HepG2 (cell line): ENCODE data around the gene SLC50A1. TPM values are rescaled to one million over a fixed set of nuclear protein-coding genes. Genes with fewer than 3 reads are reported as not detected.
A peak's percentile ranks its signal among the peaks of the same experiment; 100 is the strongest.

Source experiments
- ATAC-seq: fragments of 200-7000 bp; cut with Tn5 transposase; 3 replicates; pipeline ENCODE4 v1.9.1; 2020; ENCODE audit warnings: mild to moderate bottlenecking, moderate library complexity
- BruUV-seq: library from RNA; stranded (reverse); fragments of 400-500 nt; replicated peaks from 2 replicates; lab custom pipeline; 2021; lab: Mats Ljungman, UMichigan
- CTCF ChIA-PET: fragments of 300-600 bp; formaldehyde crosslinking; extraction: SDS; loops from one replicate; lab custom pipeline; 2021; ENCODE audit warnings: low total read pairs, inconsistent platforms, low intra/inter-chr PET ratio; lab: Yijun Ruan, JAX
- POLR2A ChIA-PET: fragments of 350-600 bp; sonication (Branson Sonifier 250); formaldehyde crosslinking; loops from one replicate; lab custom pipeline; 2020; ENCODE audit warnings: antibody characterized with exemption, inconsistent platforms; lab: Yijun Ruan, JAX
- DNase-seq: peaks from one replicate; pipeline ENCODE4 v3.0.0-alpha.2; 2015; ENCODE audit warnings: low spot score
- FAIRE-seq: peaks from 3 replicates; lab custom pipeline; 2011; peaks lifted over from hg19 to GRCh38; lab: Jason Lieb, UNC
- H2AFZ ChIP-seq: one replicate; pipeline ENCODE4 v1.6.1; 2011; ENCODE audit warnings: low read length, inconsistent platforms
- H3K27ac ChIP-seq: fragments of 300-600 bp; 3 replicates; pipeline ENCODE4 v1.8.0; 2011; ENCODE audit warnings: mixed run types, mild to moderate bottlenecking, mixed read lengths, low read length, inconsistent platforms; ENCODE audit not compliant: insufficient read depth; ENCODE audit errors: extremely low read length
- H3K27me3 ChIP-seq, 2 experiments: fragments of 200-600 bp in 1 of 2; 2 replicates in 1 of 2; 3 replicates in 1 of 2; pipeline versions ENCODE4 v1.6.0 to v1.8.0; 2011; ENCODE audit warnings: low read length in 2 of 2, mild to moderate bottlenecking in 2 of 2, moderate library complexity in 2 of 2, inconsistent platforms in 1 of 2; ENCODE audit not compliant: insufficient read depth in 2 of 2, control insufficient read depth in 1 of 2
- H3K36me3 ChIP-seq, 2 experiments: fragments of 200-600 bp in 1 of 2; replicated peaks in 1 of 2; 2 replicates in 1 of 2; 3 replicates in 1 of 2; pipeline versions ENCODE4 v1.5.1 to v1.8.0; 2011; ENCODE audit warnings: low read length in 2 of 2, inconsistent platforms in 1 of 2; ENCODE audit not compliant: insufficient read depth in 2 of 2, control insufficient read depth in 1 of 2
- H3K4me1 ChIP-seq: 2 replicates; pipeline ENCODE4 v1.5.1; 2012; ENCODE audit warnings: low read length, inconsistent platforms; ENCODE audit not compliant: insufficient read depth
- H3K4me2 ChIP-seq: 2 replicates; pipeline ENCODE4 v1.6.0; 2011; ENCODE audit warnings: low read depth, low read length, inconsistent platforms
- H3K4me3 ChIP-seq, 3 experiments: fragments of 200-600 bp in 1 of 3; sonication (generic), shearing (Covaris generic) in 1 of 3; replicated peaks in 1 of 3; 2 replicates each; pipeline ENCODE4 v1.5.1; 2011 to 2016; ENCODE audit warnings: low read length in 3 of 3, inconsistent platforms in 2 of 3, low read depth in 2 of 3, mild to moderate bottlenecking in 2 of 3, control low read depth in 1 of 3, mixed read lengths in 1 of 3; ENCODE audit not compliant: insufficient read depth in 1 of 3
- H3K79me2 ChIP-seq: one replicate; pipeline ENCODE4 v1.6.1; 2011; ENCODE audit warnings: low read length, inconsistent platforms; ENCODE audit not compliant: insufficient read depth
- H3K9ac ChIP-seq: 2 replicates; pipeline ENCODE4 v1.6.0; 2011; ENCODE audit warnings: mild to moderate bottlenecking, low read depth, low read length, inconsistent platforms; ENCODE audit not compliant: insufficient read depth
- H3K9me3 ChIP-seq: 2 replicates; pipeline ENCODE4 v1.5.1; 2012; ENCODE audit warnings: mild to moderate bottlenecking, low read length
- H4K20me1 ChIP-seq: 2 replicates; pipeline ENCODE4 v1.6.0; 2011; ENCODE audit warnings: inconsistent platforms, mild to moderate bottlenecking, low read length, moderate library complexity; ENCODE audit not compliant: insufficient read depth
- CCAR2 ChIP-seq: fragments of 200-400 bp; formaldehyde crosslinking; optimal IDR thresholded peaks from 2 replicates; pipeline ENCODE3; 2018; ENCODE audit warnings: low read depth, mild to moderate bottlenecking, low read length, moderate library complexity
- CEBPB ChIP-seq: IDR thresholded peaks from 2 replicates; pipeline ENCODE4 v1.6.1; 2011; ENCODE audit warnings: low read depth, low read length, improper control_type of control experiment, borderline replicate concordance
- CSRNP1 ChIP-seq: sonication (generic); formaldehyde crosslinking; IDR thresholded peaks from 2 replicates; pipeline ENCODE4 v1.8.1; 2023; ENCODE audit warnings: mild to moderate bottlenecking, missing genetic modification reagents
- FOXA3 ChIP-seq: IDR thresholded peaks from 2 replicates; pipeline ENCODE4 v1.6.1; 2016; ENCODE audit warnings: missing genetic modification reagents, missing compliant biosample characterization
- GABPB1 ChIP-seq: IDR thresholded peaks from 2 replicates; pipeline ENCODE4 v1.6.1; 2016; ENCODE audit warnings: mild to moderate bottlenecking, missing genetic modification reagents, moderate library complexity, missing compliant biosample characterization
- HIC2 ChIP-seq: sonication (generic); formaldehyde crosslinking; IDR thresholded peaks from 2 replicates; pipeline ENCODE4 v1.9.0; 2022; ENCODE audit warnings: low read depth, missing genetic modification reagents
- HNRNPL ChIP-seq: fragments of 200-400 bp; formaldehyde crosslinking; IDR thresholded peaks from 2 replicates; pipeline ENCODE4 v1.6.1; 2017; ENCODE audit warnings: mild to moderate bottlenecking, low read depth, low read length
- LCORL ChIP-seq, 2 experiments: fragments of 450-650 bp in 1 of 2; sonication (generic) in 1 of 2; formaldehyde crosslinking in 1 of 2; IDR thresholded peaks; 2 replicates each; pipeline versions ENCODE4 v1.5.0 to v1.6.1; 2017 to 2020; ENCODE audit warnings: antibody characterized with exemption in 1 of 2, missing genetic modification reagents in 1 of 2
- MAFF ChIP-seq: IDR thresholded peaks from 2 replicates; pipeline ENCODE4 v1.6.1; 2011; ENCODE audit warnings: low read depth, low read length, improper control_type of control experiment
- MEF2D ChIP-seq: sonication (generic); formaldehyde crosslinking; IDR thresholded peaks from 2 replicates; pipeline ENCODE4 v1.5.1; 2020; ENCODE audit warnings: mild to moderate bottlenecking, missing genetic modification reagents
- NCOA2 ChIP-seq: sonication (generic); formaldehyde crosslinking; IDR thresholded peaks from 2 replicates; pipeline ENCODE4 v1.8.0; 2022; ENCODE audit warnings: inconsistent platforms
- PAXIP1 ChIP-seq: sonication (generic); formaldehyde crosslinking; conservative IDR thresholded peaks from 2 replicates; pipeline ENCODE4 v1.4.0; 2020; ENCODE audit warnings: mild to moderate bottlenecking, missing genetic modification reagents, moderate library complexity
- TBX2 ChIP-seq: sonication (generic); formaldehyde crosslinking; IDR thresholded peaks from 2 replicates; pipeline ENCODE4 v1.5.0; 2020; ENCODE audit warnings: missing genetic modification reagents, mild to moderate bottlenecking, borderline replicate concordance
- ZBTB42 ChIP-seq: sonication (generic); formaldehyde crosslinking; IDR thresholded peaks from 2 replicates; pipeline ENCODE4 v1.5.0; 2020; ENCODE audit warnings: mild to moderate bottlenecking, missing genetic modification reagents
- ZNF781 ChIP-seq: sonication (generic); formaldehyde crosslinking; IDR thresholded peaks from 2 replicates; pipeline ENCODE4 v1.5.1; 2020; ENCODE audit warnings: borderline replicate concordance, mild to moderate bottlenecking, missing genetic modification reagents; ENCODE audit errors: not compliant biosample characterization
- WGBS: methylation state at CpG from one replicate; pipeline ENCODE4 v1.1.6; 2017; ENCODE audit warnings: low lambda C conversion rate; 5-methylcytosine and 5-hydroxymethylcytosine counted together
- in situ Hi-C: cut with HindIII; loops from 2 replicates; pipeline ENCODE4 v1.10.0; 2017; ENCODE audit warnings: low pct_unique_long_range_greater_than_20kb; ENCODE audit not compliant: extremely low pct_ligation_motif_present
- intact Hi-C: fragments of 100-400 bp; cut with micrococcal nuclease; formaldehyde crosslinking; loops from one replicate; pipeline ENCODE4 v1.10.0; 2022; ENCODE audit not compliant: unreplicated experiment
- polyA plus RNA-seq, 8 experiments: library from polyadenylated mRNA; depleted of rRNA in 3 of 8; stranded (reverse) in 7 of 8; unstranded in 1 of 8; fragments of >200 nt; fragmentation: Illumina TruSeq in 4 of 8; extraction: Trizol in 4 of 8; gene quantifications; 2 replicates each; pipeline versions ENCODE4 v1.2.1 to v1.2.3, GENCODE V29; 2011 to 2016; ENCODE audit warnings: low read depth in 4 of 8, missing spikeins in 1 of 8, mixed read lengths in 1 of 8; ENCODE audit not compliant: insufficient read depth in 1 of 8
- total RNA-seq, 5 experiments: library from RNA; depleted of rRNA; stranded (reverse); fragments of >200 nt; fragmentation: Illumina TruSeq; extraction: Trizol; gene quantifications; 2 replicates each; pipeline ENCODE4 v1.2.3, GENCODE V29; 2016; ENCODE audit warnings: low read depth in 1 of 5

SLC50A1 gene
- total and polyA plus RNA-seq, 2 of the 13 experiments (the other 11 are each of a cell fraction or from before 2014, with no cell fraction given): 22.5 to 46.8 TPM

GRCh38 chr1:155184835-155185782 lies 49.5 kb downstream of the SLC50A1 start:
- peaks cover 7 to 61% of the 10 kb centered on the region in 2 experiments; a peak in 4 of 5 replicates for H3K27me3 ChIP-seq
- in situ Hi-C loops (no loop called here), intact Hi-C loops (no loop called here)
- H3K4me1 ChIP-seq: peaks cover 14% of the 10 kb centered on the region; the same call in 1 of the 2 replicates
- no peaks in the 10 kb centered on the region for H3K9me3 ChIP-seq
- ChIA-PET CTCF (no interaction called here), POLR2A (no interaction called here)
- BruUV-seq: no TSS peak
- H3K79me2 ChIP-seq: no peaks in the 10 kb centered on the region
- H3K9ac ChIP-seq: no peak overlapping the region
- no peak for FAIRE-seq
- H2AFZ ChIP-seq: no peak overlapping the region
- DNase-seq: no peak
- H3K4me3 ChIP-seq: no peak overlapping the region; a peak in 1 of 6 replicates
- H3K36me3 ChIP-seq: no peaks in the 10 kb centered on the region
- peak; percentile 70 for ATAC-seq
- 29% methylated on average over 8 of the region's 21 CpGs for WGBS
- no peak overlapping the region for H3K27ac ChIP-seq
- peak overlapping the region; percentile 48 for H3K4me2 ChIP-seq
- no peaks in the 10 kb centered on the region for H4K20me1 ChIP-seq
- no peak for TF ChIP-seq CEBPB
- no peak for TF ChIP-seq MAFF
- TF ChIP-seq TBX2 (CRISPR knock-in tag): peak; percentile 55
- no peak for TF ChIP-seq ZNF781 (CRISPR knock-in tag)
- TF ChIP-seq NCOA2 (CRISPR knock-in tag): no peak
- TF ChIP-seq HIC2: 0 out of 2 replicates have a peak, but pooled peaks have one; percentile 46
- no peak for TF ChIP-seq CSRNP1 (CRISPR knock-in tag)
- TF ChIP-seq LCORL (IDR thresholded peaks at IDR 0.05): no peak
- no peak for TF ChIP-seq LCORL (CRISPR knock-in tag; IDR thresholded peaks at IDR 0.05)
- TF ChIP-seq HNRNPL: peak; percentile 79; the same call in 1 of the 2 replicates
- TF ChIP-seq GABPB1 (CRISPR knock-in tag): peak; percentile 16; the same call in 1 of the 2 replicates
- TF ChIP-seq MEF2D (CRISPR knock-in tag): peak; percentile 56; the same call in 1 of the 2 replicates
- peak; percentile 27; the same call in 1 of the 2 replicates for TF ChIP-seq FOXA3 (CRISPR knock-in tag)
- no peak for TF ChIP-seq ZBTB42 (CRISPR knock-in tag)
- TF ChIP-seq PAXIP1 (CRISPR knock-in tag): no peak
- TF ChIP-seq CCAR2: no peak
